SU-DHL-6 (cell line): ENCODE data around the gene E2F1.

Source experiments
- EZH2phosphoT487 ChIP-seq: fragments of 200-600 bp; sonication (generic), shearing (Covaris generic); conservative IDR thresholded peaks from 2 replicates; pipeline ENCODE4 v1.6.1; 2018; ENCODE audit warnings: mild to moderate bottlenecking, antibody characterized with exemption, low read length, moderate library complexity, mixed read lengths
- TF ChIP-seq, protein P1 (sequence below): fragments of 200-600 bp; sonication (generic); IDR thresholded peaks from one replicate; pipeline ENCODE4 v1.5.1; 2017; ENCODE audit warnings: antibody characterized with exemption, mild to moderate bottlenecking, low read length, moderate library complexity; ENCODE audit not compliant: insufficient read depth, poor library complexity, severe bottlenecking

DNA sequence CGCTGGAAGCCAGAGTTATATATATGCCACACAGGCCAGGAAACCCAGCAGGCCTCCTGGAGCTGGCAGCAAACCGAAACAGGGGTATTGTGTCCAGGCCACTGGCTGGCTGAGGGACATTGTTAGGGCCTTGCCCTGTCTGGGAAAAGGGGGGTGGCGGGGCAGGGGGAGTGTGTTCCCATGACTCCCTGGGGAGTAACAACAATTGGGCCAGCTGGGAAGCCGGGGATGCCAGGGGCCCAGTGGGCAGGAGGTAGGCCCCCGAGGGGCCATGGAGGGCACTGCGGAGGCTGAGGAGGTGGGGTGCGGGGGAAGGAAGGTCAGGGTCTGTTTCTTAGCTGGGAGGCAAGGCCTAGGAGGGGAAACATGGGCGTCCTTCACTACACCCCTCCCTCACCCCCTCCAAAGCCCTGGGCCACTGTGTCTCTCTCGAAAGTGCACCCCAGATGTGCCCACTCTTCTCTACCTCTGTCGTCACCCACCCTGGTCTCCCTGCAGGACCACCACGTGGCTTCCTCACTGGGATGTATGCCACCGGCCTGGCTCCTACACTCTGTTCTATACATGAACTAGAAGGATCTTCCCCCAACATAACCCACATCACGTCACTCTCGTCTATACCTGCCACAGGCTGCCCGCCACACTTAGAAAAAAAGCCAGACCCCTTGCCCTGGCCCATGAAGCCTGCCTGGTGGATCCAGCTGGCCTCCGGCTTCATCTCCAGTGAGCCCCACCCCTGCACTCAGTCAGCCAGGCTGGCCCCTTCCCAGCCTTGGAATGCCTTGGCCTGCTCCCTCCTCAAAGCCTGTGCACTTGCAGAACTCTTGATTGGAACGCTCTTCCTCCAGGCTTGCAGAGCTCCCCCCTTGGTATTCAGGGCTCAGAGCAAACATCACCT lies 7.8 kb upstream of the E2F1 start:
- TF ChIP-seq, protein P1, sequence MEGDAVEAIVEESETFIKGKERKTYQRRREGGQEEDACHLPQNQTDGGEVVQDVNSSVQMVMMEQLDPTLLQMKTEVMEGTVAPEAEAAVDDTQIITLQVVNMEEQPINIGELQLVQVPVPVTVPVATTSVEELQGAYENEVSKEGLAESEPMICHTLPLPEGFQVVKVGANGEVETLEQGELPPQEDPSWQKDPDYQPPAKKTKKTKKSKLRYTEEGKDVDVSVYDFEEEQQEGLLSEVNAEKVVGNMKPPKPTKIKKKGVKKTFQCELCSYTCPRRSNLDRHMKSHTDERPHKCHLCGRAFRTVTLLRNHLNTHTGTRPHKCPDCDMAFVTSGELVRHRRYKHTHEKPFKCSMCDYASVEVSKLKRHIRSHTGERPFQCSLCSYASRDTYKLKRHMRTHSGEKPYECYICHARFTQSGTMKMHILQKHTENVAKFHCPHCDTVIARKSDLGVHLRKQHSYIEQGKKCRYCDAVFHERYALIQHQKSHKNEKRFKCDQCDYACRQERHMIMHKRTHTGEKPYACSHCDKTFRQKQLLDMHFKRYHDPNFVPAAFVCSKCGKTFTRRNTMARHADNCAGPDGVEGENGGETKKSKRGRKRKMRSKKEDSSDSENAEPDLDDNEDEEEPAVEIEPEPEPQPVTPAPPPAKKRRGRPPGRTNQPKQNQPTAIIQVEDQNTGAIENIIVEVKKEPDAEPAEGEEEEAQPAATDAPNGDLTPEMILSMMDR = no peak
- no peak for TF ChIP-seq EZH2phosphoT487
